ENCODE results near the gene F13A1. TPM values are rescaled to one million over a fixed set of nuclear protein-coding genes. Genes with fewer than 3 reads are reported as not detected.

Gene F13A1
- total and polyA plus RNA-seq, 2 of the 13 experiments (the other 11 are each of a cell fraction or from before 2014, with no cell fraction given) = not detected

DNA sequence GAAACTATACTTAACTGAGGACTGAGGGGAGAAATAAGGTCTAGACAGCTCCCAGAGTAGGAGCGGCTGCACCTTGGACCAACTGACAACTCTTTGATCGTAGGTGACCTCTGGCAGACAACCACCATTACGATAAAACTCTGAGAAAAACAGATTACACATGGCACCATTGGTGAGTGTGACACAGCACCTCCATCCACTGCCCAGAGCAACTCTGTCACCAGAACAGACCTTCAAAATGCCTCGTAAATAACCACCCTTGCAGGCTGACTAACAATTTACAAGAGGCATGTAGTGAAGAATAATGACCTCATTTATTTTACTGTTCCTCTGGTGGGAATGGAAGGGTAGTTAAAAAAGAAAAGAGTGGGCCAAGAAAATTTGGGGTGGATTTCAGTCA is 64.2 kb downstream of the F13A1 start:
- peak; percentile 38; the same call in 1 of the 2 replicates for TF ChIP-seq ATF7 (IDR thresholded peaks at IDR 0.05)
- no peak for TF ChIP-seq ATF7 (CRISPR knock-in tag; IDR thresholded peaks at IDR 0.05)
- TF ChIP-seq ZNF329 (CRISPR knock-in tag; IDR thresholded peaks at IDR 0.05; ENCODE audit: low read depth) = no peak
- no peaks in the 10 kb centered on the region for H3K36me3 ChIP-seq (replicated peaks in 1 of 2; ENCODE audit: control insufficient read depth in 1 of 2, insufficient read depth in 2 of 2, low read length in 2 of 2)
- no peak overlapping the region for H3K27ac ChIP-seq (ENCODE audit: extremely low read length, insufficient read depth, low read length)
- H4K20me1 ChIP-seq (ENCODE audit: insufficient read depth, low read length) = no peaks in the 10 kb centered on the region
- H3K9me3 ChIP-seq (ENCODE audit: low read length) = no peaks in the 10 kb centered on the region
- intact Hi-C loops (cut with micrococcal nuclease; ENCODE audit: unreplicated experiment) (no loop called here), in situ Hi-C loops (cut with HindIII; ENCODE audit: extremely low pct_ligation_motif_present, low pct_unique_long_range_greater_than_20kb) (no loop called here)
- H3K27me3 ChIP-seq (ENCODE audit: control insufficient read depth in 1 of 2, insufficient read depth in 2 of 2, low read length in 2 of 2) = peaks cover 0 to 12% of the 10 kb centered on the region in 2 experiments; a peak in 2 of 5 replicates
- H3K4me1 ChIP-seq (ENCODE audit: insufficient read depth, low read length) = no peaks in the 10 kb centered on the region
- 5% methylated on average over 4 of the region's 4 CpGs for WGBS (ENCODE audit: low lambda C conversion rate)
- H3K4me3 ChIP-seq (replicated peaks in 1 of 3; ENCODE audit: insufficient read depth in 1 of 3, low read depth in 2 of 3, low read length in 3 of 3) = no peak overlapping the region
- no peak for FAIRE-seq
- POLR2A ChIA-PET = no interaction called here
- no peak overlapping the region for H3K9ac ChIP-seq (ENCODE audit: insufficient read depth, low read depth, low read length)
- CTCF ChIA-PET (ENCODE audit: low intra/inter-chr PET ratio, low total read pairs) = no interaction called here
- no peak for DNase-seq (ENCODE audit: low spot score)
- ATAC-seq = no peak
- H3K4me2 ChIP-seq (ENCODE audit: low read depth, low read length) = no peak overlapping the region
- H2AFZ ChIP-seq (ENCODE audit: low read length) = no peak overlapping the region
- no peaks in the 10 kb centered on the region for H3K79me2 ChIP-seq (ENCODE audit: insufficient read depth, low read length)
- BruUV-seq (replicated peaks) = no TSS peak

DNA sequence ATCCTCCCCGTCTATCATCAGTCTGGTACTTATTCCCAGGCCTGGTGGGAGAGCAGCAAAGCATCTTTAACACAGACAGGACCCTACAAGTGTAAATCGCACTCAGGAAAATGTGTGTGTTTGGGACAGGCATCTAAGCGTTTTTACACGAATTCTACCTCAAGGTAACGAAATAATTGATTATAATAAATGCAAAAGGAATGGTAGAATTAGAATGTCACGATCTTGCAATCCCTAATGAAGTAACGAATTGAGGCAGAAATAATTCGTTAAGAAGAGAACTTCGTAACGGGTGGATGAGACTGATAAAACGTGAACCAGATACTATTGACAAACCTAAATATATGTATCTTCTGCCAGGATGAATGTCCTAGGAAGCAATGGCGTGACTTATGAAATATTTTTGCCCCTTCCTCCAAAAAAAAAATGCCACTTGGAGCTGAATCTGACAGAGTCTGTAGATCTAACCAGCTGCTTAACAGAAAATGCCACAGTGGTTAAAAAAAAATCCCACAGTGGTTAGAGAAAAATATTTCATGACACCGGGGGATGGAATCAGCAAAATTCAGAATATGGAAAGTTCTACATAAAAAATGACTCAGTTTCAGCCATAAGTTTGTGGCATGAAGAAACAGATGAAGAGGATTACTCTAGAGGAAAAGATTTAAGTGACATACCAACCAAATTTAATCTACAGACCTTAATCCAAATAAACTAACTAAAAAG is 68.7 kb downstream of the F13A1 start:
- H3K4me1 ChIP-seq (ENCODE audit: insufficient read depth, low read length) = no peaks in the 10 kb centered on the region
- H3K27me3 ChIP-seq (ENCODE audit: control insufficient read depth in 1 of 2, insufficient read depth in 2 of 2, low read length in 2 of 2) = peaks cover 0 to under 1% of the 10 kb centered on the region in 2 experiments; a peak in 1 of 5 replicates
- ChIA-PET CTCF (ENCODE audit: low intra/inter-chr PET ratio, low total read pairs) (no interaction called here), POLR2A (no interaction called here)
- H3K36me3 ChIP-seq (replicated peaks in 1 of 2; ENCODE audit: control insufficient read depth in 1 of 2, insufficient read depth in 2 of 2, low read length in 2 of 2) = no peaks in the 10 kb centered on the region
- no peaks in the 10 kb centered on the region for H3K9me3 ChIP-seq (ENCODE audit: low read length)
- intact Hi-C loops (cut with micrococcal nuclease; ENCODE audit: unreplicated experiment) (no loop called here), in situ Hi-C loops (cut with HindIII; ENCODE audit: extremely low pct_ligation_motif_present, low pct_unique_long_range_greater_than_20kb) (no loop called here)
- no peaks in the 10 kb centered on the region for H4K20me1 ChIP-seq (ENCODE audit: insufficient read depth, low read length)
- no peak overlapping the region for H3K4me3 ChIP-seq (replicated peaks in 1 of 3; ENCODE audit: insufficient read depth in 1 of 3, low read depth in 2 of 3, low read length in 3 of 3)
- DNase-seq (ENCODE audit: low spot score) (no peak), ATAC-seq (no peak), FAIRE-seq (no peak)
- WGBS (ENCODE audit: low lambda C conversion rate) = 1% methylated on average over 13 of the region's 13 CpGs
- H2AFZ ChIP-seq (ENCODE audit: low read length) = no peak overlapping the region
- TF ChIP-seq ZNF230 (CRISPR knock-in tag; IDR thresholded peaks at IDR 0.05) (no peak), U2AF1 (optimal IDR thresholded peaks at IDR 0.05; ENCODE audit: low read depth, low read length) (no peak), CBX2 (IDR thresholded peaks at IDR 0.05; ENCODE audit: low read depth, low read length) (peak; percentile 88), CBX2 (CRISPR knock-in tag; IDR thresholded peaks at IDR 0.05; ENCODE audit: low read depth) (no peak), FOSL2 (CRISPR knock-in tag; IDR thresholded peaks at IDR 0.05) (no peak), SSRP1 (CRISPR knock-in tag; IDR thresholded peaks at IDR 0.05) (no peak), ZSCAN25 (CRISPR knock-in tag; IDR thresholded peaks at IDR 0.05) (no peak)
- TF ChIP-seq, protein P1, sequence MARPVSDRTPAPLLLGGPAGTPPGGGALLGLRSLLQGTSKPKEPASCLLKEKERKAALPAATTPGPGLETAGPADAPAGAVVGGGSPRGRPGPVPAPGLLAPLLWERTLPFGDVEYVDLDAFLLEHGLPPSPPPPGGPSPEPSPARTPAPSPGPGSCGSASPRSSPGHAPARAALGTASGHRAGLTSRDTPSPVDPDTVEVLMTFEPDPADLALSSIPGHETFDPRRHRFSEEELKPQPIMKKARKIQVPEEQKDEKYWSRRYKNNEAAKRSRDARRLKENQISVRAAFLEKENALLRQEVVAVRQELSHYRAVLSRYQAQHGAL (CRISPR knock-in tag; IDR thresholded peaks at IDR 0.05; ENCODE audit: not compliant biosample characterization) = no peak
- TF ChIP-seq, protein P2, sequence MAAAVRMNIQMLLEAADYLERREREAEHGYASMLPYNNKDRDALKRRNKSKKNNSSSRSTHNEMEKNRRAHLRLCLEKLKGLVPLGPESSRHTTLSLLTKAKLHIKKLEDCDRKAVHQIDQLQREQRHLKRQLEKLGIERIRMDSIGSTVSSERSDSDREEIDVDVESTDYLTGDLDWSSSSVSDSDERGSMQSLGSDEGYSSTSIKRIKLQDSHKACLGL (CRISPR knock-in tag; IDR thresholded peaks at IDR 0.05) = no peak
- no peak overlapping the region for H3K9ac ChIP-seq (ENCODE audit: insufficient read depth, low read depth, low read length)
- no TSS peak for BruUV-seq (replicated peaks)
- no peak overlapping the region for H3K27ac ChIP-seq (ENCODE audit: extremely low read length, insufficient read depth, low read length)
- H3K4me2 ChIP-seq (ENCODE audit: low read depth, low read length) = no peak overlapping the region
- H3K79me2 ChIP-seq (ENCODE audit: insufficient read depth, low read length) = no peaks in the 10 kb centered on the region

Data from HepG2 (cell line).